SK-N-SH treated with all-trans-retinoic acid at 6 μM for 48 hours (cell line): ENCODE measurements around the gene GBF1.

Experiments
- ESRRG ChIP-seq: fragments of 250-450 bp; sonication (Bioruptor Pico); IDR thresholded peaks from 2 replicates; pipeline ENCODE4 v1.6.1; 2021; ENCODE audit warnings: mild to moderate bottlenecking
- ZFP30 ChIP-seq: fragments of 450-650 bp; formaldehyde crosslinking; IDR thresholded peaks from 2 replicates; pipeline ENCODE4 v1.5.0; 2022; ENCODE audit warnings: mild to moderate bottlenecking, moderate library complexity
- ZNF565 ChIP-seq: fragments of 450-650 bp; formaldehyde crosslinking; conservative IDR thresholded peaks from 2 replicates; pipeline ENCODE4 v1.5.0; 2020; ENCODE audit warnings: low read depth, mild to moderate bottlenecking, moderate library complexity
- ZNF70 ChIP-seq: fragments of 450-650 bp; formaldehyde crosslinking; IDR thresholded peaks from 2 replicates; pipeline ENCODE4 v1.5.0; 2020; ENCODE audit warnings: mild to moderate bottlenecking, moderate library complexity
- ZNF8 ChIP-seq: fragments of 450-650 bp; formaldehyde crosslinking; IDR thresholded peaks from 2 replicates; pipeline ENCODE4 v1.5.0; 2020; ENCODE audit warnings: mild to moderate bottlenecking, moderate library complexity
- TF ChIP-seq, protein P1 (sequence below): fragments of 250-450 bp; sonication (Bioruptor Pico); IDR thresholded peaks from 2 replicates; pipeline ENCODE4 v1.5.1; 2020; ENCODE audit warnings: low read depth, mild to moderate bottlenecking, moderate library complexity

DNA sequence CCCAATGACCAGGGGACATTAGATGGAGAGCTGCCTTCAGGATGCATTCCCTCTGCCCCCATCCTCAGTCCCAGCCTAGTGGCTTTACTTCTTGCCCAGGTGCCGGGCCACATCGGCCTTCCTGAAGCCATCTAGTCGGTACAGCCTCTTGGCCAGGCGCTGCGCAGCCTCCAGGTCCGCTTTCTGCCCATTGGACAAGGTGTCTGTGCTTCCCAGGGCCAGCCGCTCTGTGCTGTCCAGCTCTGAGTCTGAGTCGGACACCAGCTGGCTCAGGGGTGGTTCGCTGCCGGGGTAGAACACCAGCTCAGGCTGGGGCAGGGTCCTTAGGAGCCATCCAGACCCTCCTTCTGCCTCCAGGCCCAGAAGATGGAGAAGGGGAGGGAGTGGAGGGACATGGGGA is 167.0 kb downstream of the GBF1 start:
- TF ChIP-seq, protein P1, sequence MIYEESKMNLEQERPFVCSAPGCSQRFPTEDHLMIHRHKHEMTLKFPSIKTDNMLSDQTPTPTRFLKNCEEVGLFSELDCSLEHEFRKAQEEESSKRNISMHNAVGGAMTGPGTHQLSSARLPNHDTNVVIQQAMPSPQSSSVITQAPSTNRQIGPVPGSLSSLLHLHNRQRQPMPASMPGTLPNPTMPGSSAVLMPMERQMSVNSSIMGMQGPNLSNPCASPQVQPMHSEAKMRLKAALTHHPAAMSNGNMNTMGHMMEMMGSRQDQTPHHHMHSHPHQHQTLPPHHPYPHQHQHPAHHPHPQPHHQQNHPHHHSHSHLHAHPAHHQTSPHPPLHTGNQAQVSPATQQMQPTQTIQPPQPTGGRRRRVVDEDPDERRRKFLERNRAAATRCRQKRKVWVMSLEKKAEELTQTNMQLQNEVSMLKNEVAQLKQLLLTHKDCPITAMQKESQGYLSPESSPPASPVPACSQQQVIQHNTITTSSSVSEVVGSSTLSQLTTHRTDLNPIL (CRISPR knock-in tag), result no peak
- no peak for TF ChIP-seq ZNF70 (CRISPR knock-in tag)
- TF ChIP-seq ESRRG (CRISPR knock-in tag), result no peak
- no peak for TF ChIP-seq ZFP30 (CRISPR knock-in tag)
- no peak for TF ChIP-seq ZNF565
- no peak for TF ChIP-seq ZNF8 (CRISPR knock-in tag)
